ENCODE results near the gene TCF7L1.

- TF ChIP-seq ARID2 (CRISPR knock-in tag; IDR thresholded peaks at IDR 0.05; ENCODE audit: borderline replicate concordance), result no peak
- no peak for TF ChIP-seq ZNF691 (CRISPR knock-in tag; IDR thresholded peaks at IDR 0.05; ENCODE audit: borderline replicate concordance, low read depth)
- TF ChIP-seq CTCF (CRISPR knock-in tag; IDR thresholded peaks at IDR 0.05), result peak; percentile 56
- TF ChIP-seq ZNF772 (CRISPR knock-in tag; IDR thresholded peaks at IDR 0.05), result no peak
- no peak for TF ChIP-seq FOXM1 (CRISPR knock-in tag; IDR thresholded peaks at IDR 0.05)
- no peak for TF ChIP-seq PBX2 (CRISPR knock-in tag; IDR thresholded peaks at IDR 0.05)
- no peak for TF ChIP-seq ZNF558 (CRISPR knock-in tag; IDR thresholded peaks at IDR 0.05; ENCODE audit: borderline replicate concordance)
- no peak for TF ChIP-seq CREBL2 (CRISPR knock-in tag; IDR thresholded peaks at IDR 0.05; ENCODE audit: borderline replicate concordance)
- no peak for TF ChIP-seq ATF4 (CRISPR knock-in tag; IDR thresholded peaks at IDR 0.05)
- TF ChIP-seq NCOA1 (CRISPR knock-in tag; IDR thresholded peaks at IDR 0.05), result no peak
- no peak for TF ChIP-seq STAT5B (CRISPR knock-in tag; IDR thresholded peaks at IDR 0.05)
Measured at GRCh38 chr2:85164145-85164569, 31.0 kb downstream of the TCF7L1 start.

Data from HepG2 (cell line).